ENCODE data around the gene ADRA1B.

ADRA1B gene

GRCh38 chr5:160018945-160019625 lies 102.8 kb downstream of the ADRA1B start:
- DNase-seq (ENCODE audit: low read depth): no peak

- no peak for DNase-seq (ENCODE audit: low read depth)
Measured at GRCh38 chr5:160020266-160020770, 104.0 kb downstream of the ADRA1B start.

- no peak for DNase-seq (ENCODE audit: low read depth)
Measured at GRCh38 chr5:160020964-160021363, 104.7 kb downstream of the ADRA1B start.

DNA sequence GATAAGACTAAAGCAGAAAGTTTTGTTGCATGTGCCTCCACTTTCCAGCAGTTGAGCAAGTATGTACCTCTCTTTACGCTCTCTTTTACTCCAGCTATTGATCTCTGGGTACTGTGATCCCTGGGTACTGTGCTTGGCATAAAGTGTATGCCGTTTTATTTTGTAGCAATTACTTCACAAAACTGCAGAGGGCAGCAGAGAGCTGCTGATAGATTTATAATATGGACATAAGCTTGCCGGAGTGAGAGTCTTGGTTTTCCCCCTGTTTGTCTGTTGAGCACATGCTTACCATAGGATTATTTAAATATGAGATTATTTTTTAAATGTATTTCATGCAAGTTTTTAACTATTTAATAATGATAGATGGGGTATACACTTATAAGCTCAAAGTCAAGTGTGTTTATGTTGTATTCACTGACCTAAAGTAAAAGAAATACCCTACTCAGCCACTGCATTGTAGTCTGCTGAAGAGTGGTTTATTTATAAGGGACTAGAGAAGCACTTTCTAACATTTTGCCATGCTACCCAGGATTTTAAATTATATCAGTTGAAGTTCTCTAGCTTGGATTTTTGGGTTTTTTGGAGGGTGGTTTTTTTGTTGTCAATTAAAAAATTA lies 105.7 kb downstream of the ADRA1B start:
- DNase-seq (ENCODE audit: low read depth): peak; percentile 73

Measured in ELR (cell line).